ENCODE results near the gene AVPR2.

- TF ChIP-seq SP1 (IDR thresholded peaks at IDR 0.05; ENCODE audit: low read depth), result no peak
- TF ChIP-seq, protein P1, sequence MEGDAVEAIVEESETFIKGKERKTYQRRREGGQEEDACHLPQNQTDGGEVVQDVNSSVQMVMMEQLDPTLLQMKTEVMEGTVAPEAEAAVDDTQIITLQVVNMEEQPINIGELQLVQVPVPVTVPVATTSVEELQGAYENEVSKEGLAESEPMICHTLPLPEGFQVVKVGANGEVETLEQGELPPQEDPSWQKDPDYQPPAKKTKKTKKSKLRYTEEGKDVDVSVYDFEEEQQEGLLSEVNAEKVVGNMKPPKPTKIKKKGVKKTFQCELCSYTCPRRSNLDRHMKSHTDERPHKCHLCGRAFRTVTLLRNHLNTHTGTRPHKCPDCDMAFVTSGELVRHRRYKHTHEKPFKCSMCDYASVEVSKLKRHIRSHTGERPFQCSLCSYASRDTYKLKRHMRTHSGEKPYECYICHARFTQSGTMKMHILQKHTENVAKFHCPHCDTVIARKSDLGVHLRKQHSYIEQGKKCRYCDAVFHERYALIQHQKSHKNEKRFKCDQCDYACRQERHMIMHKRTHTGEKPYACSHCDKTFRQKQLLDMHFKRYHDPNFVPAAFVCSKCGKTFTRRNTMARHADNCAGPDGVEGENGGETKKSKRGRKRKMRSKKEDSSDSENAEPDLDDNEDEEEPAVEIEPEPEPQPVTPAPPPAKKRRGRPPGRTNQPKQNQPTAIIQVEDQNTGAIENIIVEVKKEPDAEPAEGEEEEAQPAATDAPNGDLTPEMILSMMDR (IDR thresholded peaks at IDR 0.05 in 2 of 3, conservative IDR thresholded peaks at IDR 0.05 in 1 of 3; ENCODE audit: borderline replicate concordance in 1 of 3, insufficient read depth in 1 of 3, low read depth in 2 of 3, low read length in 2 of 3), result no peak
- no peak for TF ChIP-seq EZH2 (IDR thresholded peaks at IDR 0.05)
- TF ChIP-seq, protein P2, sequence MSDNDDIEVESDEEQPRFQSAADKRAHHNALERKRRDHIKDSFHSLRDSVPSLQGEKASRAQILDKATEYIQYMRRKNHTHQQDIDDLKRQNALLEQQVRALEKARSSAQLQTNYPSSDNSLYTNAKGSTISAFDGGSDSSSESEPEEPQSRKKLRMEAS (IDR thresholded peaks at IDR 0.05), result no peak
- no peak for TF ChIP-seq EGR1 (IDR thresholded peaks at IDR 0.05; ENCODE audit: low read depth)
- TF ChIP-seq JUND (IDR thresholded peaks at IDR 0.05), result no peak
- TF ChIP-seq POLR2AphosphoS5 (IDR thresholded peaks at IDR 0.05; ENCODE audit: low read depth, low read length), result no peak
- no peak for TF ChIP-seq POLR2A (IDR thresholded peaks at IDR 0.05; ENCODE audit: borderline replicate concordance, extremely low read depth, insufficient read depth, insufficient read length)
- no peak for TF ChIP-seq RAD21 (IDR thresholded peaks at IDR 0.05; ENCODE audit: low read depth)
- TF ChIP-seq, protein P3, sequence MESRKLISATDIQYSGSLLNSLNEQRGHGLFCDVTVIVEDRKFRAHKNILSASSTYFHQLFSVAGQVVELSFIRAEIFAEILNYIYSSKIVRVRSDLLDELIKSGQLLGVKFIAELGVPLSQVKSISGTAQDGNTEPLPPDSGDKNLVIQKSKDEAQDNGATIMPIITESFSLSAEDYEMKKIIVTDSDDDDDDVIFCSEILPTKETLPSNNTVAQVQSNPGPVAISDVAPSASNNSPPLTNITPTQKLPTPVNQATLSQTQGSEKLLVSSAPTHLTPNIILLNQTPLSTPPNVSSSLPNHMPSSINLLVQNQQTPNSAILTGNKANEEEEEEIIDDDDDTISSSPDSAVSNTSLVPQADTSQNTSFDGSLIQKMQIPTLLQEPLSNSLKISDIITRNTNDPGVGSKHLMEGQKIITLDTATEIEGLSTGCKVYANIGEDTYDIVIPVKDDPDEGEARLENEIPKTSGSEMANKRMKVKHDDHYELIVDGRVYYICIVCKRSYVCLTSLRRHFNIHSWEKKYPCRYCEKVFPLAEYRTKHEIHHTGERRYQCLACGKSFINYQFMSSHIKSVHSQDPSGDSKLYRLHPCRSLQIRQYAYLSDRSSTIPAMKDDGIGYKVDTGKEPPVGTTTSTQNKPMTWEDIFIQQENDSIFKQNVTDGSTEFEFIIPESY (IDR thresholded peaks at IDR 0.05; ENCODE audit: extremely low read depth, insufficient replicate concordance, low read length), result no peak
- TF ChIP-seq YY1 (IDR thresholded peaks at IDR 0.05; ENCODE audit: extremely low read depth, insufficient replicate concordance, low read depth, low read length), result no peak
- TF ChIP-seq ZNF274 (IDR thresholded peaks at IDR 0.05; ENCODE audit: low read depth, low read length), result no peak
- TF ChIP-seq, protein P4, sequence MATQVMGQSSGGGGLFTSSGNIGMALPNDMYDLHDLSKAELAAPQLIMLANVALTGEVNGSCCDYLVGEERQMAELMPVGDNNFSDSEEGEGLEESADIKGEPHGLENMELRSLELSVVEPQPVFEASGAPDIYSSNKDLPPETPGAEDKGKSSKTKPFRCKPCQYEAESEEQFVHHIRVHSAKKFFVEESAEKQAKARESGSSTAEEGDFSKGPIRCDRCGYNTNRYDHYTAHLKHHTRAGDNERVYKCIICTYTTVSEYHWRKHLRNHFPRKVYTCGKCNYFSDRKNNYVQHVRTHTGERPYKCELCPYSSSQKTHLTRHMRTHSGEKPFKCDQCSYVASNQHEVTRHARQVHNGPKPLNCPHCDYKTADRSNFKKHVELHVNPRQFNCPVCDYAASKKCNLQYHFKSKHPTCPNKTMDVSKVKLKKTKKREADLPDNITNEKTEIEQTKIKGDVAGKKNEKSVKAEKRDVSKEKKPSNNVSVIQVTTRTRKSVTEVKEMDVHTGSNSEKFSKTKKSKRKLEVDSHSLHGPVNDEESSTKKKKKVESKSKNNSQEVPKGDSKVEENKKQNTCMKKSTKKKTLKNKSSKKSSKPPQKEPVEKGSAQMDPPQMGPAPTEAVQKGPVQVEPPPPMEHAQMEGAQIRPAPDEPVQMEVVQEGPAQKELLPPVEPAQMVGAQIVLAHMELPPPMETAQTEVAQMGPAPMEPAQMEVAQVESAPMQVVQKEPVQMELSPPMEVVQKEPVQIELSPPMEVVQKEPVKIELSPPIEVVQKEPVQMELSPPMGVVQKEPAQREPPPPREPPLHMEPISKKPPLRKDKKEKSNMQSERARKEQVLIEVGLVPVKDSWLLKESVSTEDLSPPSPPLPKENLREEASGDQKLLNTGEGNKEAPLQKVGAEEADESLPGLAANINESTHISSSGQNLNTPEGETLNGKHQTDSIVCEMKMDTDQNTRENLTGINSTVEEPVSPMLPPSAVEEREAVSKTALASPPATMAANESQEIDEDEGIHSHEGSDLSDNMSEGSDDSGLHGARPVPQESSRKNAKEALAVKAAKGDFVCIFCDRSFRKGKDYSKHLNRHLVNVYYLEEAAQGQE (IDR thresholded peaks at IDR 0.05; ENCODE audit: low read depth), result no peak
Observed at GRCh38 chrX:153941336-153942252, 37.1 kb downstream of the AVPR2 start.

Measured in HCT116 (cell line).